Lower lobe of right lung (tissue), 2 donors: ENCODE results near the gene RAPGEF3. TPM values are rescaled to one million over a fixed set of nuclear protein-coding genes. Genes with fewer than 3 reads are reported as not detected.
A peak's percentile ranks its signal among the peaks of the same experiment; 100 is the strongest.

Experiments
- ATAC-seq, 2 donors: fragments of 200-7000 bp; cut with Tn5 transposase; one replicate each; pipeline ENCODE4 v1.9.1; 2020 to 2022; ENCODE audit warnings: mild to moderate bottlenecking in 2 of 2, moderate library complexity in 2 of 2
- DNase-seq: peaks from one replicate; pipeline ENCODE4 v3.0.0-alpha.2; 2020
- H3K27ac ChIP-seq: fragments of 200-600 bp; one replicate; pipeline ENCODE4 v1.8.0; 2022
- H3K27me3 ChIP-seq: fragments of 200-600 bp; one replicate; pipeline ENCODE4 v1.8.0; 2022; ENCODE audit warnings: low read depth
- H3K36me3 ChIP-seq: fragments of 200-600 bp; one replicate; pipeline ENCODE4 v1.8.0; 2022; ENCODE audit warnings: mild to moderate bottlenecking
- H3K4me1 ChIP-seq: fragments of 200-600 bp; one replicate; pipeline ENCODE4 v1.8.0; 2022
- H3K4me3 ChIP-seq: fragments of 200-600 bp; one replicate; pipeline ENCODE4 v1.8.0; 2022; ENCODE audit warnings: mild to moderate bottlenecking
- H3K9me3 ChIP-seq: fragments of 200-600 bp; one replicate; pipeline ENCODE4 v1.8.0; 2022
- CTCF ChIP-seq: fragments of 200-600 bp; IDR thresholded peaks from one replicate; pipeline ENCODE4 v1.8.0; 2022; ENCODE audit warnings: antibody characterized with exemption, mild to moderate bottlenecking
- intact Hi-C: fragments of 100-400 bp; cut with DNase I; formaldehyde crosslinking; loops from one replicate; pipeline ENCODE4 v1.11.0; 2022
- total RNA-seq: library from RNA; stranded (reverse); fragmentation: NEBNext Ultra II Directional; extraction: Animal tissue kit (Norgen Biotek cat#: 25700); gene quantifications from one replicate; pipeline ENCODE4 v1.2.1, GENCODE V29; 2021
- donor health status: DM: no; HTN: yes; CAD: no; lungs with severe emphysema.

RAPGEF3 gene
- total RNA-seq, 1 donor from 2014 or later = 44.5 TPM

DNA sequence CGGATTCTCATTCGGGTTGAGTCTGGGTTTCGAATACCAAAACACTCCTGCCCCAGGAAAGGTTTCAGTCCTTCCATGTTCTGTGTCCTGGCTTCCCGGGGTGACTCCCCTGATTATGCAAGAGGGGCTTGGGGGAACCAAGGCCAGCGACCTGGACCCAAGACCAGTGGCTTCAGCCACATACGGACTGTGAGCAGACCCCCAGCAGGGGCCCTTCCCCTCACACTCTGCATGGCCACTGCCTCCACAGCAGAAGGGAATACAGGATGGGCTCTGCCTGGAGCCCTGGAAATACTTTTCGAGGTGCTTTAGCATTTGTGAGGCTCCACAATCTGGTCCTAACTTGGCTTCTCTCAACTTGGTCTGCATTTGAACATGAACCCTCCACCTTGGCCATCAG lies 41.9 kb upstream of the RAPGEF3 start:
- Histone ChIP-seq H3K27me3 (no peaks in the 10 kb centered on the region), H3K4me1 (peaks cover 73% of the 10 kb centered on the region), H3K27ac (peak overlapping the region; percentile 97), H3K9me3 (no peaks in the 10 kb centered on the region), H3K4me3 (no peak overlapping the region), H3K36me3 (peaks cover 57% of the 10 kb centered on the region)
- intact Hi-C loops = no loop called here
- ATAC-seq (no peak), DNase-seq (no peak)
- TF ChIP-seq CTCF = no peak

GRCh38 chr12:47799357-47799955 lies 40.8 kb upstream of the RAPGEF3 start:
- Histone ChIP-seq H3K36me3 (peaks cover 60% of the 10 kb centered on the region), H3K4me3 (no peak overlapping the region), H3K27ac (peak overlapping the region; percentile 97), H3K9me3 (no peaks in the 10 kb centered on the region), H3K4me1 (peaks cover 62% of the 10 kb centered on the region), H3K27me3 (no peaks in the 10 kb centered on the region)
- ATAC-seq = peak; percentile 29 to 40
- TF ChIP-seq CTCF = no peak
- intact Hi-C loops = no loop called here
- no peak for DNase-seq

DNA sequence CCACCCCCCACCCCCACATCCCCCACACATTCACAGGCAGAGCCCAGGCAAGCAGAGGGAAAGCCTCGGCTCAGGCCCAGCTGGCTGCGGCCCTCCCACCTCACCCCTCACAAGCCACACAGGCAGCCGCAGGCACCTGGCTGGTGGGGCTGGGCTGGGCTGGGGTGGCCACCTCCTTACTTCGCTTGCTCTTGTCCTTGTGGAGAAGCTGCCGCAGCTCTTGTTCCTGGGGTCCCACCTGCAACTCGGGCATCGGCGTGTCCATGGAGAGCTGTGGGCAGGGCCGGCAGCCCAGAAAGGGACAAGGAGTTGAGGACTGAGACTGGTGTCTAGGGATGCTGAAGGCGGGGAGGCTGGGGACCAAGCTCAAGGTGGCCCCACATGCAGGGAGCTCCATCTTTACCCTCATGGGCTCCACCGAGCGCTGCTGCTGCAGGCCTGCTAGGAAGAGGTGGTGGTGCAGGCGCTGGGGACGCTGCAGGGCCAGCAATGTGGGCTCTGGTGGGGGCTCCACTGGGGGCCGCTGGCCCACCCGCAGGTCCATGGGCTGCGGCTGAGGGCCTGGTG lies 39.8 kb upstream of the RAPGEF3 start:
- Histone ChIP-seq H3K27ac (no peak overlapping the region), H3K27me3 (no peaks in the 10 kb centered on the region), H3K4me3 (no peak overlapping the region), H3K4me1 (peaks cover 52% of the 10 kb centered on the region), H3K9me3 (no peaks in the 10 kb centered on the region), H3K36me3 (peaks cover 61% of the 10 kb centered on the region)
- no peak for TF ChIP-seq CTCF
- intact Hi-C loops = no loop called here
- no peak for ATAC-seq
- DNase-seq = no peak

DNA sequence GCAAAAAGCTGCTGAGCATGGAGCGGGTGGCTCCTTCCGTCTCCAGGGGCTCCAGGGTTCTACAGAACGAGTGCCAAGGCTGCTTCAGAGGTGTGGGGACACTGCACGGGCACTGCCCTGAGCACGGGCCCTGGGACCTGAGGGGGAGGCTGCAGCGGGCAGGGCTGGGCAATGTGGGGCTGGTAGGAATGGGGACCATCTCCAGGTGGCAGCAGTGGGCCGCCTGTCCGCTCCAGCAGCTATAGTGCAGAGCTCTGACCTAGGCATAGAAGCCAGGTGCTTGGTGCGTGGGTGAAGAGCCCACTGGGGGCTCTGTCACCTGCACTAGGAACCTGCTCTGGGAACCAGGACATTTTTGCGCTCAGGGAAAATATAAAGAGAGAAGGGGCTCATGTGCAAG lies 38.8 kb upstream of the RAPGEF3 start:
- H3K4me1 ChIP-seq = peaks cover 42% of the 10 kb centered on the region
- no peaks in the 10 kb centered on the region for H3K27me3 ChIP-seq
- peaks cover 66% of the 10 kb centered on the region for H3K36me3 ChIP-seq
- no peaks in the 10 kb centered on the region for H3K9me3 ChIP-seq
- ATAC-seq = peak in 1 of 2 donors; percentile 34
- no peak overlapping the region for H3K27ac ChIP-seq
- intact Hi-C loops = no loop called here
- TF ChIP-seq CTCF = peak; percentile 22
- no peak for DNase-seq
- no peak overlapping the region for H3K4me3 ChIP-seq

GRCh38 chr12:47795814-47796411 lies 37.2 kb upstream of the RAPGEF3 start:
- no peaks in the 10 kb centered on the region for H3K27me3 ChIP-seq
- no peak for ATAC-seq
- no peak for DNase-seq
- H3K4me1 ChIP-seq = peaks cover 26% of the 10 kb centered on the region
- H3K4me3 ChIP-seq = no peak overlapping the region
- H3K9me3 ChIP-seq = no peaks in the 10 kb centered on the region
- H3K27ac ChIP-seq = no peak overlapping the region
- no peak for TF ChIP-seq CTCF
- peaks cover 81% of the 10 kb centered on the region for H3K36me3 ChIP-seq
- intact Hi-C loops = no loop called here
